Measurements from ENCODE around the gene CXCR6. TPM values are rescaled to one million over a fixed set of nuclear protein-coding genes. Genes with fewer than 3 reads are reported as not detected.

Gene CXCR6
- polyA plus RNA-seq (2013, experiment 1 of 4) = not detected
- polyA plus RNA-seq (2013, experiment 2 of 4) = not detected
- not detected for polyA plus RNA-seq (2013, experiment 3 of 4)
- not detected for polyA plus RNA-seq (2013, experiment 4 of 4)

- Histone ChIP-seq H3K27ac (ENCODE audit: insufficient read depth, low read depth, low read length, poor library complexity, severe bottlenecking) (no peak within 1 kb of the TSS), H3K4me1 (ENCODE audit: control insufficient read depth, insufficient read depth, low read length) (no peaks in the 10 kb centered on the region), H3K36me3 (ENCODE audit: control insufficient read depth, insufficient read depth, low read length) (no peaks in the 10 kb centered on the region), H3K4me3 (ENCODE audit: insufficient read depth, low read depth, low read length) (no peak within 1 kb of the TSS), H3K9me3 (ENCODE audit: control insufficient read depth, low read length) (no peaks in the 10 kb centered on the region), H3K27me3 (ENCODE audit: control insufficient read depth, insufficient read depth, low read length, poor library complexity, severe bottlenecking) (no peaks in the 10 kb centered on the region)
- 97 to 98% methylated on average over 8 of the region's 8 CpGs for WGBS, 2 experiments
Measured at GRCh38 chr3:45943207-45943846, at the start of gene CXCR6. Gene CXCR6, plus strand, starts transcription at chr3:45943464. Its CDS starts 3,018 bp downstream, at chr3:45946482.

GRCh38 chr3:45894015-45894414 is 49.2 kb upstream of the CXCR6 start:
- no peaks in the 10 kb centered on the region for H3K36me3 ChIP-seq (ENCODE audit: control insufficient read depth, insufficient read depth, low read length)
- H3K27me3 ChIP-seq (ENCODE audit: control insufficient read depth, insufficient read depth, low read length, poor library complexity, severe bottlenecking) = no peaks in the 10 kb centered on the region
- WGBS, 2 experiments = 90 to 92% methylated on average over 6 of the region's 6 CpGs
- no peak overlapping the region for H3K4me3 ChIP-seq (ENCODE audit: insufficient read depth, low read depth, low read length)
- no peak overlapping the region for H3K27ac ChIP-seq (ENCODE audit: insufficient read depth, low read depth, low read length, poor library complexity, severe bottlenecking)
- H3K4me1 ChIP-seq (ENCODE audit: control insufficient read depth, insufficient read depth, low read length) = no peaks in the 10 kb centered on the region
- no peaks in the 10 kb centered on the region for H3K9me3 ChIP-seq (ENCODE audit: control insufficient read depth, low read length)

GRCh38 chr3:45895686-45896468 is 47.4 kb upstream of the CXCR6 start:
- Histone ChIP-seq H3K4me3 (ENCODE audit: insufficient read depth, low read depth, low read length) (no peak overlapping the region), H3K9me3 (ENCODE audit: control insufficient read depth, low read length) (no peaks in the 10 kb centered on the region), H3K27ac (ENCODE audit: insufficient read depth, low read depth, low read length, poor library complexity, severe bottlenecking) (no peak overlapping the region), H3K36me3 (ENCODE audit: control insufficient read depth, insufficient read depth, low read length) (no peaks in the 10 kb centered on the region), H3K27me3 (ENCODE audit: control insufficient read depth, insufficient read depth, low read length, poor library complexity, severe bottlenecking) (no peaks in the 10 kb centered on the region), H3K4me1 (ENCODE audit: control insufficient read depth, insufficient read depth, low read length) (no peaks in the 10 kb centered on the region)
- WGBS, 2 experiments = 88 to 96% methylated on average over 4 of the region's 5 CpGs

- 83 to 91% methylated on average over 3 of the region's 3 CpGs for WGBS, 2 experiments
- Histone ChIP-seq H3K9me3 (ENCODE audit: control insufficient read depth, low read length) (no peaks in the 10 kb centered on the region), H3K4me1 (ENCODE audit: control insufficient read depth, insufficient read depth, low read length) (no peaks in the 10 kb centered on the region), H3K27ac (ENCODE audit: insufficient read depth, low read depth, low read length, poor library complexity, severe bottlenecking) (no peak overlapping the region), H3K4me3 (ENCODE audit: insufficient read depth, low read depth, low read length) (no peak overlapping the region), H3K27me3 (ENCODE audit: control insufficient read depth, insufficient read depth, low read length, poor library complexity, severe bottlenecking) (no peaks in the 10 kb centered on the region), H3K36me3 (ENCODE audit: control insufficient read depth, insufficient read depth, low read length) (no peaks in the 10 kb centered on the region)
Measured at GRCh38 chr3:45896956-45897355, 46.3 kb upstream of the CXCR6 start.

GRCh38 chr3:45904931-45905330 is 38.3 kb upstream of the CXCR6 start:
- WGBS, 2 experiments = 88 to 90% methylated on average over 2 to 3 of the region's 3 CpGs
- Histone ChIP-seq H3K36me3 (ENCODE audit: control insufficient read depth, insufficient read depth, low read length) (no peaks in the 10 kb centered on the region), H3K27me3 (ENCODE audit: control insufficient read depth, insufficient read depth, low read length, poor library complexity, severe bottlenecking) (no peaks in the 10 kb centered on the region), H3K9me3 (ENCODE audit: control insufficient read depth, low read length) (no peaks in the 10 kb centered on the region), H3K4me1 (ENCODE audit: control insufficient read depth, insufficient read depth, low read length) (no peaks in the 10 kb centered on the region), H3K27ac (ENCODE audit: insufficient read depth, low read depth, low read length, poor library complexity, severe bottlenecking) (no peak overlapping the region), H3K4me3 (ENCODE audit: insufficient read depth, low read depth, low read length) (no peak overlapping the region)

- 88 to 90% methylated on average over 3 of the region's 3 CpGs for WGBS, 2 experiments
- H3K4me1 ChIP-seq (ENCODE audit: control insufficient read depth, insufficient read depth, low read length) = no peaks in the 10 kb centered on the region
Measured at GRCh38 chr3:45905755-45906154, 37.5 kb upstream of the CXCR6 start.

GRCh38 chr3:45906681-45907407 is 36.4 kb upstream of the CXCR6 start:
- Histone ChIP-seq H3K4me3 (ENCODE audit: insufficient read depth, low read depth, low read length) (no peak overlapping the region), H3K4me1 (ENCODE audit: control insufficient read depth, insufficient read depth, low read length) (no peaks in the 10 kb centered on the region), H3K27me3 (ENCODE audit: control insufficient read depth, insufficient read depth, low read length, poor library complexity, severe bottlenecking) (no peaks in the 10 kb centered on the region), H3K9me3 (ENCODE audit: control insufficient read depth, low read length) (no peaks in the 10 kb centered on the region), H3K27ac (ENCODE audit: insufficient read depth, low read depth, low read length, poor library complexity, severe bottlenecking) (no peak overlapping the region), H3K36me3 (ENCODE audit: control insufficient read depth, insufficient read depth, low read length) (no peaks in the 10 kb centered on the region)
- 71 to 72% methylated on average over 9 of the region's 9 CpGs for WGBS, 2 experiments

More at GRCh38 chr3:45905755-45906154, 37.5 kb upstream of the CXCR6 start:
- no peaks in the 10 kb centered on the region for H3K36me3 ChIP-seq (ENCODE audit: control insufficient read depth, insufficient read depth, low read length)
- H3K4me3 ChIP-seq (ENCODE audit: insufficient read depth, low read depth, low read length) = no peak overlapping the region
- no peaks in the 10 kb centered on the region for H3K27me3 ChIP-seq (ENCODE audit: control insufficient read depth, insufficient read depth, low read length, poor library complexity, severe bottlenecking)
- no peaks in the 10 kb centered on the region for H3K9me3 ChIP-seq (ENCODE audit: control insufficient read depth, low read length)
- no peak overlapping the region for H3K27ac ChIP-seq (ENCODE audit: insufficient read depth, low read depth, low read length, poor library complexity, severe bottlenecking)

- no peaks in the 10 kb centered on the region for H3K27me3 ChIP-seq (ENCODE audit: control insufficient read depth, insufficient read depth, low read length, poor library complexity, severe bottlenecking)
- no peaks in the 10 kb centered on the region for H3K4me1 ChIP-seq (ENCODE audit: control insufficient read depth, insufficient read depth, low read length)
- H3K4me3 ChIP-seq (ENCODE audit: insufficient read depth, low read depth, low read length) = no peak overlapping the region
- H3K36me3 ChIP-seq (ENCODE audit: control insufficient read depth, insufficient read depth, low read length) = no peaks in the 10 kb centered on the region
- H3K27ac ChIP-seq (ENCODE audit: insufficient read depth, low read depth, low read length, poor library complexity, severe bottlenecking) = no peak overlapping the region
- 91% methylated on average over 13 of the region's 13 CpGs for WGBS, 2 experiments
- no peaks in the 10 kb centered on the region for H3K9me3 ChIP-seq (ENCODE audit: control insufficient read depth, low read length)
Measured at GRCh38 chr3:45907769-45908705, 35.2 kb upstream of the CXCR6 start.

GRCh38 chr3:45908761-45909160 is 34.5 kb upstream of the CXCR6 start:
- Histone ChIP-seq H3K4me3 (ENCODE audit: insufficient read depth, low read depth, low read length) (no peak overlapping the region), H3K27me3 (ENCODE audit: control insufficient read depth, insufficient read depth, low read length, poor library complexity, severe bottlenecking) (no peaks in the 10 kb centered on the region), H3K4me1 (ENCODE audit: control insufficient read depth, insufficient read depth, low read length) (no peaks in the 10 kb centered on the region), H3K27ac (ENCODE audit: insufficient read depth, low read depth, low read length, poor library complexity, severe bottlenecking) (no peak overlapping the region), H3K36me3 (ENCODE audit: control insufficient read depth, insufficient read depth, low read length) (no peaks in the 10 kb centered on the region), H3K9me3 (ENCODE audit: control insufficient read depth, low read length) (no peaks in the 10 kb centered on the region)
- 93 to 97% methylated on average over 7 of the region's 7 CpGs for WGBS, 2 experiments
